Gastroesophageal sphincter (tissue), 4 donors: ENCODE results near the gene DNAI2. TPM values are rescaled to one million over a fixed set of nuclear protein-coding genes. Genes with fewer than 3 reads are reported as not detected.
"Not testable (repeated sequence)": the region's sequence is repeated elsewhere in the genome, so short reads cannot be mapped to it uniquely, and the experiment has no call there.

Experiments used
- ATAC-seq: fragments of 150-250 bp; one replicate; pipeline ENCODE4 v1.9.1; 2016; ENCODE audit warnings: mild to moderate bottlenecking, moderate library complexity
- H3K27ac ChIP-seq, 4 donors: fragments of 200-600 bp; sonication (generic) in 3 of 4; 1 replicate in 3 of 4; 2 replicates in 1 of 4; pipeline ENCODE4 v1.5.1; 2016 to 2019
- H3K27me3 ChIP-seq: fragments of 200-600 bp; sonication (generic); one replicate; pipeline ENCODE4 v1.5.1; 2019
- H3K36me3 ChIP-seq, 2 donors: fragments of 200-600 bp; sonication (generic); one replicate each; pipeline ENCODE4 v1.5.1; 2019; ENCODE audit warnings: control low read depth in 1 of 2
- H3K4me1 ChIP-seq, 3 donors: fragments of 200-600 bp; sonication (generic); 1 replicate in 2 of 3; 2 replicates in 1 of 3; pipeline ENCODE4 v1.5.1; 2016 to 2019; ENCODE audit warnings: control low read depth in 2 of 3
- H3K4me3 ChIP-seq, 2 donors: fragments of 200-600 bp; sonication (generic); one replicate each; pipeline ENCODE4 v1.5.1; 2019; ENCODE audit warnings: mild to moderate bottlenecking in 1 of 2, moderate library complexity in 1 of 2
- H3K9me3 ChIP-seq, 3 donors: fragments of 200-600 bp; sonication (generic); one replicate each; pipeline ENCODE4 v1.5.1; 2017 to 2019; ENCODE audit warnings: control low read depth in 2 of 3
- EP300 ChIP-seq: sonication (generic); formaldehyde crosslinking; IDR thresholded peaks from one replicate; pipeline ENCODE4 v1.6.1; 2017; ENCODE audit warnings: antibody characterized with exemption, mild to moderate bottlenecking
- POLR2A ChIP-seq, 2 donors: fragments of 450-650 bp; IDR thresholded peaks; one replicate each; pipeline ENCODE4 v1.6.1; 2017; ENCODE audit warnings: antibody characterized with exemption in 2 of 2, mild to moderate bottlenecking in 2 of 2, moderate library complexity in 1 of 2
- POLR2AphosphoS5 ChIP-seq: sonication (generic); formaldehyde crosslinking; IDR thresholded peaks from one replicate; pipeline ENCODE4 v1.6.1; 2017; ENCODE audit warnings: antibody characterized with exemption
- WGBS, 2 donors: methylation state at CpG; one replicate each; pipeline ENCODE4 v1.1.5; 2018; ENCODE audit warnings: low coverage in 1 of 2; 5-methylcytosine and 5-hydroxymethylcytosine counted together
- total RNA-seq, 4 donors: library from RNA; depleted of rRNA; stranded (reverse); fragments of >200 nt; gene quantifications; one replicate each; pipeline ENCODE4 v1.1.0, GENCODE V29; 2016
- TF ChIP-seq, protein P1 (sequence below), 4 experiments: fragments of 200-600 bp in 2 of 4; fragments of 450-650 bp in 2 of 4; sonication (generic) in 1 of 4; IDR thresholded peaks; one replicate each; pipeline ENCODE4 v1.5.1; 2017 to 2019; ENCODE audit warnings: antibody characterized with exemption in 4 of 4, mild to moderate bottlenecking in 2 of 4, moderate library complexity in 2 of 4

DNAI2 gene
- total RNA-seq, 4 donors from 2014 or later = not detected

DNA sequence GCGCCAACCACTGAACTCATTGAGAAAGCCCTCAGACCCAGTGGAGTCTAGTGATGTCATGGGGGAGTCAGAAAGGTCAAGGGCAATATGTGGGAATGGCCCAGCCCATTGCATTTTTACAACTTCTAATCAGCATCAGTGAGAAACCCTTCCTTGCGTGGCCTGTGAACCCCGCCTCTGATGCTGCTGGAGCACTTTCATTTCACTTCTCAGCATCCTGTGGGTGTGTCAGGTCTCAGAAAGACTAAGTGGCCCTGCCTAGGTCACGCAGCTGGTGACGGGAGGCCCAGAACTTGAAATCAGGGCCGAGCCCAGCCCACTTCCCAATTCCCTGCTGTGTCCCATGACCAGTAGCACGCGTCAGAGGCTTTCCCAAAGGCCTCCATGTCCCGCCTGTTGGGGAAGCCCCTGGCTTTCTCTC, 6.1 kb downstream of the DNAI2 start:
- no peaks in the 10 kb centered on the region for H3K9me3 ChIP-seq
- H3K4me1 ChIP-seq = peaks cover 0 to 28% (median 3%) of the 10 kb centered on the region in 3 donors
- WGBS, 2 donors = 70% methylated on average over 5 of the region's 9 CpGs; no CpG with 5 or more reads in 1 of the 2 donors
- H3K27me3 ChIP-seq = peaks cover 47% of the 10 kb centered on the region
- no peaks in the 10 kb centered on the region for H3K36me3 ChIP-seq
- no peak overlapping the region for H3K27ac ChIP-seq
- no peak overlapping the region for H3K4me3 ChIP-seq
- ATAC-seq = no peak
- no peak for TF ChIP-seq EP300
- TF ChIP-seq, protein P1, sequence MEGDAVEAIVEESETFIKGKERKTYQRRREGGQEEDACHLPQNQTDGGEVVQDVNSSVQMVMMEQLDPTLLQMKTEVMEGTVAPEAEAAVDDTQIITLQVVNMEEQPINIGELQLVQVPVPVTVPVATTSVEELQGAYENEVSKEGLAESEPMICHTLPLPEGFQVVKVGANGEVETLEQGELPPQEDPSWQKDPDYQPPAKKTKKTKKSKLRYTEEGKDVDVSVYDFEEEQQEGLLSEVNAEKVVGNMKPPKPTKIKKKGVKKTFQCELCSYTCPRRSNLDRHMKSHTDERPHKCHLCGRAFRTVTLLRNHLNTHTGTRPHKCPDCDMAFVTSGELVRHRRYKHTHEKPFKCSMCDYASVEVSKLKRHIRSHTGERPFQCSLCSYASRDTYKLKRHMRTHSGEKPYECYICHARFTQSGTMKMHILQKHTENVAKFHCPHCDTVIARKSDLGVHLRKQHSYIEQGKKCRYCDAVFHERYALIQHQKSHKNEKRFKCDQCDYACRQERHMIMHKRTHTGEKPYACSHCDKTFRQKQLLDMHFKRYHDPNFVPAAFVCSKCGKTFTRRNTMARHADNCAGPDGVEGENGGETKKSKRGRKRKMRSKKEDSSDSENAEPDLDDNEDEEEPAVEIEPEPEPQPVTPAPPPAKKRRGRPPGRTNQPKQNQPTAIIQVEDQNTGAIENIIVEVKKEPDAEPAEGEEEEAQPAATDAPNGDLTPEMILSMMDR (IDR thresholded peaks at IDR 0.05) = no peak
- TF ChIP-seq POLR2AphosphoS5 = no peak
- no peak for TF ChIP-seq POLR2A (IDR thresholded peaks at IDR 0.05)

DNA sequence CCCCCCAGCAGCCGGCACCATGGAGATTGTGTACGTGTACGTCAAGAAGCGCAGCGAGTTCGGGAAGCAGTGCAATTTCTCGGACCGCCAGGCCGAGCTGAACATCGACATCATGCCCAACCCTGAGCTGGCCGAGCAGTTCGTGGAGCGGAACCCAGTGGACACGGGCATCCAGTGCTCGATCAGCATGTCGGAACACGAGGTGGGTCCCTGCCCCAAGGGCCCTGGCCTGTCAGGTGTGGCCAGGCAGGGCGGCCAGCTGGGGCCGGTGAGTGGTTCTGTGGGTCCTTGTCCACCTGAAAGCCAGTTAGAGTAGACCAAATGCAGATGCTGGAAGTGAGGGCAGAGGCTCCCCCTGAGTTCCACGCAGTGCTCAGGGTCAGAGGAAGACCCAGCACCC, 7.8 kb downstream of the DNAI2 start:
- Histone ChIP-seq H3K27me3 (peaks cover 36% of the 10 kb centered on the region), H3K36me3 (no peaks in the 10 kb centered on the region), H3K27ac (no peak overlapping the region), H3K4me1 (peaks cover 0 to 16% (median 0%) of the 10 kb centered on the region in 3 donors), H3K4me3 (no peak overlapping the region), H3K9me3 (no peaks in the 10 kb centered on the region)
- 84 to 100% methylated on average over 1 to 3 of the region's 20 CpGs for WGBS, 2 donors
- no peak for TF ChIP-seq POLR2A (IDR thresholded peaks at IDR 0.05)
- TF ChIP-seq, protein P1 (IDR thresholded peaks at IDR 0.05) = no peak
- TF ChIP-seq EP300 = no peak
- no peak for TF ChIP-seq POLR2AphosphoS5
- ATAC-seq = no peak

DNA sequence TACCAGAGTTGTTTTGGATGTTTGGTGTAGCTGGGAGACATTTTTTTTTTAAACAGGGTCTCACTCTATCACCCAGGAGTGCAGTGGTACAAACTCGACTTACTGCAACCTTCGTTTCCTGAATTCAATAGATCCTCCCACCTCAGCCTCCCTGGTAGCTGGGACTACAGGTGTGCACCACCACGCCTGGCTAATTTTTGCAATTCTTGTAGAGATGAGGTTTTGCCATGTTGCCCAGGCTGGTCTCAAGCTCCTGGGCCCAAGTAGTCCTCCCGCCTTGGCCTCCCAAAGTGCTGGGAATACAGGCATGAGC, 8.2 kb downstream of the DNAI2 start:
- not testable (repeated sequence) for H3K9me3 ChIP-seq, H3K27ac ChIP-seq, H3K4me3 ChIP-seq, H3K36me3 ChIP-seq, ATAC-seq
- Histone ChIP-seq H3K4me1 (peaks cover 0 to 11% (median 0%) of the 10 kb centered on the region in 3 donors), H3K27me3 (peaks cover 34% of the 10 kb centered on the region)
- WGBS, 2 donors = 65 to 70% methylated on average over 2 of the region's 4 CpGs

DNA sequence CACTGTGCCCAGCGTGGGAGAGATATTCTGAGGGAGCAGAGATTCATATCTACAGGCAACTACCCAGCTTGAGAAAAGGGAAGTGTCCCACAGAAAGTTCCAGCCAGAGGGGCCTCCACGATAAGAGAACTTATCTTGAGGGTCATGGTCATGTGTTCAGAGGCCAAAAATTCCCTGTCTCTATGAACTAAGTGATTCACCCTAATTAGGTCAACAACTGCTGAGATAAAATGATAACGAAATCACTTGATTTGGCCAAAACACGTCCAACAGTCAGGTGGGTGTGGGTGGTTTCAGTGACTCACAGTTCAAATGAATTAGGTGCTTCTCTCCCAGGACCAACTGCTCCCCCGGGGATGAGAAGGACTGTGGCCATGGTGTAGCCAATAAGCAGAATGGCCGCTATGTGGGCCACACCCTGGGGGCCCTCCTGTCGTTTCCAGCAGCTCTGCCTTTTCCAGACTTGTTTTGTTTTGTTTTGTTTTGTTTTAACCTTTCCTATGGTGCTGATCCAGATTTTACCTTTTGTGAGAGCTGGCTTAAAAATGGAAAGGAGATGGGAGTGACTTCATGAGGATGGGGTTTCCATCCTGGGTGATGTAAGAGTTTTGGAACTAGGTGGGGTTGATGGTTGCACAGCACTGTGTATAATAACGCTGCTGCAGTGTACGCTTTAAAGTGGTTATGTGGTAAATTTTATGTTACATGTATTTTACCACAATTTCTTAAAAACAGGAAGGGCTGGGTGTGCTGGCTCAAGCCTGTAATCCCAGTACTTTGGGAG, 8.7 kb downstream of the DNAI2 start:
- Histone ChIP-seq H3K27ac (no peak overlapping the region), H3K36me3 (no peaks in the 10 kb centered on the region), H3K27me3 (peaks cover 34% of the 10 kb centered on the region), H3K4me1 (peaks cover 0 to 7% (median 0%) of the 10 kb centered on the region in 3 donors), H3K4me3 (no peak overlapping the region), H3K9me3 (no peaks in the 10 kb centered on the region)
- no peak for ATAC-seq
- TF ChIP-seq EP300 = no peak
- TF ChIP-seq POLR2AphosphoS5 = no peak
- TF ChIP-seq, protein P1 (IDR thresholded peaks at IDR 0.05) = no peak
- TF ChIP-seq POLR2A (IDR thresholded peaks at IDR 0.05) = no peak
- 77 to 82% methylated on average over 2 to 8 of the region's 9 CpGs for WGBS, 2 donors

DNA sequence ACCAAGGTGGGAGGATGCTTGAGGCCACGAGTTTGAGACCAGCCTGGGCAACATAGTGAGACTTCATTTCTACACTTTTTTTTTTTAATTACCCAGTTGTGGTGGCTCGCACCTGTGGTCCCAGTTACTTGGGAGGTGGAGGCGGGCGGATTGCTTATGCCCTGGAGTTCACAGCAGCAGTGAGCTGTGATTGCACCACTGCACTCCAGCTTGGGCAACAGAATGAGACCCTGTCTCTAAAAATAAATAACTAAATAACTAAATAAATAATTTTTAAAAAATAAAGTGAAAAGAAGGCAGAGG, 9.3 kb downstream of the DNAI2 start:
- no peaks in the 10 kb centered on the region for H3K36me3 ChIP-seq
- H3K4me1 ChIP-seq = peaks cover 0 to 7% (median 0%) of the 10 kb centered on the region in 3 donors
- H3K4me3 ChIP-seq = no peak overlapping the region
- no peak for ATAC-seq
- no peak for TF ChIP-seq EP300
- TF ChIP-seq, protein P1 (IDR thresholded peaks at IDR 0.05) = no peak
- no peak for TF ChIP-seq POLR2A (IDR thresholded peaks at IDR 0.05)
- TF ChIP-seq POLR2AphosphoS5 = no peak
- H3K27ac ChIP-seq = no peak overlapping the region
- 81 to 84% methylated on average over 2 to 3 of the region's 4 CpGs for WGBS, 2 donors
- peaks cover 34% of the 10 kb centered on the region for H3K27me3 ChIP-seq
- no peaks in the 10 kb centered on the region for H3K9me3 ChIP-seq
